ENCODE results near the gene STON2. TPM values are rescaled to one million over a fixed set of nuclear protein-coding genes. Genes with fewer than 3 reads are reported as not detected.
A peak's percentile ranks its signal among the peaks of the same experiment; 100 is the strongest.

STON2 gene
- total RNA-seq, 1 donor from 2014 or later: 60.4 TPM

- Mint-ChIP-seq H3K4me1 (peaks cover 4% of the 10 kb centered on the region), H3K4me3 (no peak overlapping the region), H3K9me3 (peaks cover 11% of the 10 kb centered on the region), H3K27me3 (ENCODE audit: low read depth) (peaks cover 44% of the 10 kb centered on the region), H3K27ac (no peak overlapping the region), H3K36me3 (no peaks in the 10 kb centered on the region)
- TF ChIP-seq CTCF (IDR thresholded peaks at IDR 0.05; ENCODE audit: unreplicated experiment): no peak
- no peak for DNase-seq (ENCODE audit: low spot score in 2 of 2, unreplicated experiment in 2 of 2)
Observed at GRCh38 chr14:81441626-81442134, 41.6 kb upstream of the STON2 start.

GRCh38 chr14:81440041-81440440 lies 39.9 kb upstream of the STON2 start:
- peaks cover 49% of the 10 kb centered on the region for H3K27me3 Mint-ChIP-seq (ENCODE audit: low read depth)
- no peak for TF ChIP-seq CTCF (IDR thresholded peaks at IDR 0.05; ENCODE audit: unreplicated experiment)
- H3K4me3 Mint-ChIP-seq: no peak overlapping the region
- peaks cover 11% of the 10 kb centered on the region for H3K9me3 Mint-ChIP-seq
- no peak overlapping the region for H3K27ac Mint-ChIP-seq
- no peak for DNase-seq (ENCODE audit: low spot score in 2 of 2, unreplicated experiment in 2 of 2)
- H3K36me3 Mint-ChIP-seq: no peaks in the 10 kb centered on the region
- peaks cover 11% of the 10 kb centered on the region for H3K4me1 Mint-ChIP-seq

- H3K4me1 Mint-ChIP-seq: peaks cover 27% of the 10 kb centered on the region
- H3K9me3 Mint-ChIP-seq: no peaks in the 10 kb centered on the region
- H3K4me3 Mint-ChIP-seq: peak overlapping the region; percentile 70
- no peaks in the 10 kb centered on the region for H3K36me3 Mint-ChIP-seq
- H3K27me3 Mint-ChIP-seq (ENCODE audit: low read depth): peaks cover 53% of the 10 kb centered on the region
- DNase-seq (ENCODE audit: low spot score in 2 of 2, unreplicated experiment in 2 of 2): no peak
- TF ChIP-seq CTCF (IDR thresholded peaks at IDR 0.05; ENCODE audit: unreplicated experiment): no peak
- H3K27ac Mint-ChIP-seq: no peak overlapping the region
Observed at GRCh38 chr14:81437244-81437643, 37.1 kb upstream of the STON2 start.

GRCh38 chr14:81436296-81437138 lies 36.4 kb upstream of the STON2 start:
- TF ChIP-seq CTCF (IDR thresholded peaks at IDR 0.05; ENCODE audit: unreplicated experiment): no peak
- H3K27ac Mint-ChIP-seq: no peak overlapping the region
- DNase-seq (ENCODE audit: low spot score in 2 of 2, unreplicated experiment in 2 of 2): peak; percentile 64 to 86
- peaks cover 49% of the 10 kb centered on the region for H3K27me3 Mint-ChIP-seq (ENCODE audit: low read depth)
- peak overlapping the region; percentile 70 for H3K4me3 Mint-ChIP-seq
- H3K9me3 Mint-ChIP-seq: no peaks in the 10 kb centered on the region
- H3K4me1 Mint-ChIP-seq: peaks cover 27% of the 10 kb centered on the region
- no peaks in the 10 kb centered on the region for H3K36me3 Mint-ChIP-seq

GRCh38 chr14:81435391-81436295 lies 35.5 kb upstream of the STON2 start:
- Mint-ChIP-seq H3K4me3 (peak overlapping the region; percentile 68), H3K4me1 (peaks cover 27% of the 10 kb centered on the region), H3K27ac (peak overlapping the region; percentile 37), H3K27me3 (ENCODE audit: low read depth) (peaks cover 42% of the 10 kb centered on the region), H3K36me3 (no peaks in the 10 kb centered on the region), H3K9me3 (no peaks in the 10 kb centered on the region)
- no peak for TF ChIP-seq CTCF (IDR thresholded peaks at IDR 0.05; ENCODE audit: unreplicated experiment)
- DNase-seq (ENCODE audit: low spot score in 2 of 2, unreplicated experiment in 2 of 2): peak in 1 of 2 experiments; percentile 65
